DOHH2 (cell line): Measurements from ENCODE around the gene TTLL3.
A peak's percentile ranks its signal among the peaks of the same experiment; 100 is the strongest.

Experiments used
- H3F3A ChIP-seq: fragments of 200-600 bp; sonication (generic), shearing (Covaris generic); 2 replicates; pipeline ENCODE4 v1.6.0; 2016; ENCODE audit warnings: antibody characterized with exemption, mild to moderate bottlenecking; ENCODE audit not compliant: control insufficient read depth, insufficient read depth
- H3K27ac ChIP-seq: fragments of 200-600 bp; sonication (generic); 2 replicates; pipeline ENCODE4 v1.5.1; 2014; ENCODE audit warnings: low read depth, mild to moderate bottlenecking, low read length, moderate library complexity
- H3K27me3 ChIP-seq: fragments of 200-600 bp; sonication (generic); 2 replicates; pipeline ENCODE4 v1.6.1; 2014; ENCODE audit warnings: mild to moderate bottlenecking, low read length, mixed read lengths; ENCODE audit not compliant: control insufficient read depth
- H3K36me3 ChIP-seq: fragments of 200-600 bp; sonication (generic); 2 replicates; pipeline ENCODE4 v1.6.1; 2014; ENCODE audit warnings: mild to moderate bottlenecking, low read length, moderate library complexity, mixed read lengths; ENCODE audit not compliant: control insufficient read depth
- H3K4me1 ChIP-seq: fragments of 200-600 bp; sonication (generic); 2 replicates; pipeline ENCODE4 v1.6.1; 2014; ENCODE audit warnings: mild to moderate bottlenecking, low read length, mixed read lengths; ENCODE audit not compliant: control insufficient read depth
- H3K4me2 ChIP-seq: fragments of 200-600 bp; sonication (generic); 2 replicates; pipeline ENCODE4 v1.6.0; 2014; ENCODE audit warnings: mild to moderate bottlenecking, low read length, moderate library complexity
- H3K4me3 ChIP-seq: fragments of 200-600 bp; sonication (generic); 2 replicates; pipeline ENCODE4 v1.5.1; 2014; ENCODE audit warnings: mild to moderate bottlenecking, low read length, mixed read lengths
- H3K79me2 ChIP-seq: fragments of 200-600 bp; sonication (generic); 2 replicates; pipeline ENCODE4 v1.6.1; 2014; ENCODE audit warnings: mild to moderate bottlenecking, low read length, mixed read lengths; ENCODE audit not compliant: control insufficient read depth
- H3K9me2 ChIP-seq: fragments of 200-600 bp; sonication (generic); replicated peaks from 2 replicates; pipeline ENCODE4 v1.6.1; 2014; ENCODE audit warnings: mild to moderate bottlenecking, low read length, mixed read lengths; ENCODE audit not compliant: control insufficient read depth
- H3K9me3 ChIP-seq: fragments of 200-600 bp; sonication (generic); 2 replicates; pipeline ENCODE4 v1.6.1; 2014; ENCODE audit warnings: antibody characterized with exemption, low read length, mixed read lengths; ENCODE audit not compliant: control insufficient read depth, insufficient read depth
- H4K20me1 ChIP-seq: fragments of 200-600 bp; sonication (generic); 2 replicates; pipeline ENCODE4 v1.6.0; 2014; ENCODE audit warnings: low read depth, mild to moderate bottlenecking, antibody characterized with exemption, low read length, moderate library complexity; ENCODE audit not compliant: control insufficient read depth, insufficient read depth
- EZH2phosphoT487 ChIP-seq: fragments of 200-600 bp; sonication (generic); IDR thresholded peaks from 2 replicates; pipeline ENCODE4 v1.6.1; 2017; ENCODE audit warnings: borderline replicate concordance, mild to moderate bottlenecking, antibody characterized with exemption, low read length, moderate library complexity, mixed read lengths
- TF ChIP-seq, protein P1 (sequence below): fragments of 200-600 bp; sonication (generic); IDR thresholded peaks from one replicate; pipeline ENCODE4 v1.5.1; 2014; ENCODE audit warnings: antibody characterized with exemption, mild to moderate bottlenecking, low read depth, low read length; ENCODE audit not compliant: poor library complexity, severe bottlenecking

Gene TTLL3

DNA sequence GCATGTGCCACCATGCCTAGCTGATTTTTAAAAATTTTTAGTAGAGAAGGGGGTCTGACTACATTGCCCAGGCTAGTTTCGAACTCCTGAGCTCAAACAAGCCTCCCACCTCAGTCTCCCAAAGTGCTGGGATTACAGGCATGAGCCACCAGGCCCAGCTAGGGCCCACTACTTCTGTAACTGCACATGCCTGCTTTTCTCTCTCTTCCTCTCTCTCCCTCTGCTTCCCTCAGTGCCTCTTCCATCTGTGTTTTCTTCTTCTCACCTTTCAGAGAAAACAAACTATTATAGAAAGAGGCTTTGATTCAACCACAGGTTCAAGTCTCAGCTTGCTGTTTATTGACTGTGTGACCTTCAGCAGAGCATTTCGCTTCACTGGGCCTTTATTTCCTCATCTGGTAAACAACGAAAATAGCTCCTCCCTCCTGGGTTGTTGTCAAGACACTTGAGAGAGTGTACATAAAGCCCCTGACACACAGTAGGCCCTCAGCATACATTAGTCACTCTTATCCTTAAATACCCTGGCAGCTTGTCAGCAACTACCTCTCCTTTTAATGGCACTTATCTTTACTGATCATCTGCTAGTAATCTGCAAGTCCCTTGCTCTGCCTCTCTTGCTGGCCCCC lies 28.0 kb upstream of the TTLL3 start:
- no peaks in the 10 kb centered on the region for H4K20me1 ChIP-seq
- H3K27ac ChIP-seq: peak overlapping the region; percentile 99
- H3K4me3 ChIP-seq: peak overlapping the region; percentile 38
- peaks cover 31% of the 10 kb centered on the region for H3F3A ChIP-seq
- no peaks in the 10 kb centered on the region for H3K9me3 ChIP-seq
- peaks cover 60% of the 10 kb centered on the region for H3K4me1 ChIP-seq
- H3K79me2 ChIP-seq: no peaks in the 10 kb centered on the region
- TF ChIP-seq, protein P1, sequence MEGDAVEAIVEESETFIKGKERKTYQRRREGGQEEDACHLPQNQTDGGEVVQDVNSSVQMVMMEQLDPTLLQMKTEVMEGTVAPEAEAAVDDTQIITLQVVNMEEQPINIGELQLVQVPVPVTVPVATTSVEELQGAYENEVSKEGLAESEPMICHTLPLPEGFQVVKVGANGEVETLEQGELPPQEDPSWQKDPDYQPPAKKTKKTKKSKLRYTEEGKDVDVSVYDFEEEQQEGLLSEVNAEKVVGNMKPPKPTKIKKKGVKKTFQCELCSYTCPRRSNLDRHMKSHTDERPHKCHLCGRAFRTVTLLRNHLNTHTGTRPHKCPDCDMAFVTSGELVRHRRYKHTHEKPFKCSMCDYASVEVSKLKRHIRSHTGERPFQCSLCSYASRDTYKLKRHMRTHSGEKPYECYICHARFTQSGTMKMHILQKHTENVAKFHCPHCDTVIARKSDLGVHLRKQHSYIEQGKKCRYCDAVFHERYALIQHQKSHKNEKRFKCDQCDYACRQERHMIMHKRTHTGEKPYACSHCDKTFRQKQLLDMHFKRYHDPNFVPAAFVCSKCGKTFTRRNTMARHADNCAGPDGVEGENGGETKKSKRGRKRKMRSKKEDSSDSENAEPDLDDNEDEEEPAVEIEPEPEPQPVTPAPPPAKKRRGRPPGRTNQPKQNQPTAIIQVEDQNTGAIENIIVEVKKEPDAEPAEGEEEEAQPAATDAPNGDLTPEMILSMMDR: no peak
- TF ChIP-seq EZH2phosphoT487: no peak
- H3K4me2 ChIP-seq: peak overlapping the region; percentile 95
- H3K9me2 ChIP-seq: no peaks in the 10 kb centered on the region
- peaks cover 53% of the 10 kb centered on the region for H3K36me3 ChIP-seq
- no peaks in the 10 kb centered on the region for H3K27me3 ChIP-seq

DNA sequence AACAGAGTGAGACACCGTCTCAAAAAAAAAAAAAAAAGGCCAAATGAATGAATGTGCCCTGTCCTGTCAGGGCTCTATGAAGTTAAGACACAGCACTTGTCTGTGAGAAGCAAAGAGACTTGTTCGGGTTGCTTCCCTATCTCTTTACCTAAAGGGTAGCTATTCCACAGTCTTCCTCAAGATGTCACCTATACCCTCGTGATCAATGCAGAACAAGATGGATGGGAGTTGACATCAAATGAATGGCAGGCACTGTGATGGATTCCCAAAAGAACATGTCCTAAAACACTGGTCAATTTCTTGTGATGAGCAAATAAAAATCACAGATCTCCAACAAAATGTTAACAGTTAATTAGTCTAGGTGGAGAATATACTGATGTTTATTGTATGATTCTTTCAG lies 27.3 kb upstream of the TTLL3 start:
- Histone ChIP-seq H3K4me3 (no peak overlapping the region), H4K20me1 (no peaks in the 10 kb centered on the region), H3K27me3 (no peaks in the 10 kb centered on the region), H3K9me3 (no peaks in the 10 kb centered on the region), H3F3A (peaks cover 33% of the 10 kb centered on the region), H3K9me2 (no peaks in the 10 kb centered on the region), H3K4me2 (peak overlapping the region; percentile 95), H3K79me2 (no peaks in the 10 kb centered on the region), H3K27ac (peak overlapping the region; percentile 99), H3K4me1 (peaks cover 53% of the 10 kb centered on the region), H3K36me3 (peaks cover 60% of the 10 kb centered on the region)
- no peak for TF ChIP-seq EZH2phosphoT487
- TF ChIP-seq, protein P1: peak; percentile 45

DNA sequence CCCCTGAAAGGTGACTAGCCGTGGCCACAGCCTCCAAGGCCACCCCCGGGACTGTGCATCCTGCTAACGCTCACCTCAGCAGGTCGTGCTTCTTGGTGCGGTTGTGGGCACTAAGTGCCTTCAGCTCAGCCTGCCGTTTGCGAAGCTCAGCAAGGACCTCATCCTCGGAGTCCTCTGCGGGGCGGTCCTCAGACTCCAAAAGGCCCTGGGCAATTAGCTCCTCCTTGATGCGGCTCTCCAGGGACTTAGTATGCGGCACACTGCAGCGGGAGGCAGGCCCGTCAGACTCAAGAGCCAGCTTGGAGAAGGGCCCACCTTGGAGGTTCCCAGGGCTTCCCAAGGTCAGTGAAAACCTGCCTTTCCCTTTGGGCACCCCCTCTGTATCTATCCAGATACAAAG lies 26.1 kb upstream of the TTLL3 start:
- H3K79me2 ChIP-seq: no peaks in the 10 kb centered on the region
- peaks cover 61% of the 10 kb centered on the region for H3K36me3 ChIP-seq
- peaks cover 41% of the 10 kb centered on the region for H3K4me1 ChIP-seq
- no peaks in the 10 kb centered on the region for H3K27me3 ChIP-seq
- H3F3A ChIP-seq: peaks cover 31% of the 10 kb centered on the region
- H3K27ac ChIP-seq: no peak overlapping the region
- H3K9me2 ChIP-seq: no peaks in the 10 kb centered on the region
- H3K4me3 ChIP-seq: no peak overlapping the region
- no peaks in the 10 kb centered on the region for H3K9me3 ChIP-seq
- TF ChIP-seq, protein P1: no peak
- no peak for TF ChIP-seq EZH2phosphoT487
- H4K20me1 ChIP-seq: no peaks in the 10 kb centered on the region
- no peak overlapping the region for H3K4me2 ChIP-seq
